GM12865 (cell line): Measurements from ENCODE around the gene XRCC4.

ENCODE experiments used
- DNase-seq: peaks from one replicate; pipeline ENCODE4 v3.0.0; 2010; ENCODE audit warnings: low read depth
- H3K4me3 ChIP-seq: 2 replicates; pipeline ENCODE4 v1.5.1; 2011; ENCODE audit warnings: mild to moderate bottlenecking, low read depth, low read length, control low read depth
- CTCF ChIP-seq: IDR thresholded peaks from 2 replicates; pipeline ENCODE4 v1.5.1; 2011; ENCODE audit warnings: low read length, control low read depth, low read depth, inconsistent platforms; ENCODE audit not compliant: insufficient read depth; ENCODE audit errors: missing control alignments

XRCC4 gene

GRCh38 chr5:83036991-83037575 is 40.3 kb upstream of the XRCC4 start:
- TF ChIP-seq CTCF, result no peak
- no peak overlapping the region for H3K4me3 ChIP-seq
- DNase-seq, result no peak

GRCh38 chr5:83038924-83039323 is 38.4 kb upstream of the XRCC4 start:
- H3K4me3 ChIP-seq, result no peak overlapping the region
- TF ChIP-seq CTCF, result no peak
- DNase-seq, result no peak

GRCh38 chr5:83042507-83042906 is 34.8 kb upstream of the XRCC4 start:
- H3K4me3 ChIP-seq, result no peak overlapping the region
- TF ChIP-seq CTCF, result no peak
- DNase-seq, result no peak

GRCh38 chr5:83044926-83045325 is 32.4 kb upstream of the XRCC4 start:
- H3K4me3 ChIP-seq, result no peak overlapping the region
- TF ChIP-seq CTCF, result no peak
- DNase-seq, result no peak

- H3K4me3 ChIP-seq, result no peak overlapping the region
- no peak for TF ChIP-seq CTCF
- no peak for DNase-seq
Observed at GRCh38 chr5:83048277-83048676, 29.1 kb upstream of the XRCC4 start.

GRCh38 chr5:83048811-83049210 is 28.5 kb upstream of the XRCC4 start:
- no peak overlapping the region for H3K4me3 ChIP-seq
- no peak for TF ChIP-seq CTCF
- DNase-seq, result no peak

- no peak overlapping the region for H3K4me3 ChIP-seq
- DNase-seq, result no peak
- TF ChIP-seq CTCF, result no peak
Observed at GRCh38 chr5:83049370-83049885, 27.9 kb upstream of the XRCC4 start.
